ENCODE measurements around the gene ZNF236.

The ZNF236 gene

GRCh38 chr18:76970770-76971559 is 148.6 kb downstream of the ZNF236 start:
- TF ChIP-seq FOXP2 (optimal IDR thresholded peaks at IDR 0.05; ENCODE audit: borderline replicate concordance, extremely low read depth, extremely low read length, insufficient read depth): no peak
- no peak for TF ChIP-seq TAF1 (IDR thresholded peaks at IDR 0.05; ENCODE audit: borderline replicate concordance, insufficient read depth, low read length)
- TF ChIP-seq REST (IDR thresholded peaks at IDR 0.05; ENCODE audit: insufficient read depth in 1 of 2, low read depth in 2 of 2, low read length in 2 of 2): no peak
- TF ChIP-seq SIN3A (IDR thresholded peaks at IDR 0.05; ENCODE audit: borderline replicate concordance, insufficient read depth, low read length): no peak
- TF ChIP-seq POLR2AphosphoS5 (IDR thresholded peaks at IDR 0.05; ENCODE audit: low read depth, low read length): no peak

GRCh38 chr18:76972241-76972640 is 149.9 kb downstream of the ZNF236 start:
- TF ChIP-seq FOXP2 (optimal IDR thresholded peaks at IDR 0.05; ENCODE audit: borderline replicate concordance, extremely low read depth, extremely low read length, insufficient read depth): no peak
- no peak for TF ChIP-seq SIN3A (IDR thresholded peaks at IDR 0.05; ENCODE audit: borderline replicate concordance, insufficient read depth, low read length)
- no peak for TF ChIP-seq POLR2AphosphoS5 (IDR thresholded peaks at IDR 0.05; ENCODE audit: low read depth, low read length)
- TF ChIP-seq REST (IDR thresholded peaks at IDR 0.05; ENCODE audit: insufficient read depth in 1 of 2, low read depth in 2 of 2, low read length in 2 of 2): no peak
- TF ChIP-seq TAF1 (IDR thresholded peaks at IDR 0.05; ENCODE audit: borderline replicate concordance, insufficient read depth, low read length): no peak

- TF ChIP-seq POLR2AphosphoS5 (IDR thresholded peaks at IDR 0.05; ENCODE audit: low read depth, low read length) (no peak), FOXP2 (optimal IDR thresholded peaks at IDR 0.05; ENCODE audit: borderline replicate concordance, extremely low read depth, extremely low read length, insufficient read depth) (no peak), REST (IDR thresholded peaks at IDR 0.05; ENCODE audit: insufficient read depth in 1 of 2, low read depth in 2 of 2, low read length in 2 of 2) (no peak), SIN3A (IDR thresholded peaks at IDR 0.05; ENCODE audit: borderline replicate concordance, insufficient read depth, low read length) (no peak), TAF1 (IDR thresholded peaks at IDR 0.05; ENCODE audit: borderline replicate concordance, insufficient read depth, low read length) (no peak)
These were observed 150.6 kb downstream of the ZNF236 start for GRCh38 chr18:76972846-76973519.

GRCh38 chr18:76973520-76974266 is 151.3 kb downstream of the ZNF236 start:
- TF ChIP-seq POLR2AphosphoS5 (IDR thresholded peaks at IDR 0.05; ENCODE audit: low read depth, low read length) (no peak), FOXP2 (optimal IDR thresholded peaks at IDR 0.05; ENCODE audit: borderline replicate concordance, extremely low read depth, extremely low read length, insufficient read depth) (no peak), TAF1 (IDR thresholded peaks at IDR 0.05; ENCODE audit: borderline replicate concordance, insufficient read depth, low read length) (no peak)

GRCh38 chr18:76974386-76974785 is 152.0 kb downstream of the ZNF236 start:
- no peak for TF ChIP-seq REST (IDR thresholded peaks at IDR 0.05; ENCODE audit: insufficient read depth in 1 of 2, low read depth in 2 of 2, low read length in 2 of 2)
- no peak for TF ChIP-seq TAF1 (IDR thresholded peaks at IDR 0.05; ENCODE audit: borderline replicate concordance, insufficient read depth, low read length)
- no peak for TF ChIP-seq FOXP2 (optimal IDR thresholded peaks at IDR 0.05; ENCODE audit: borderline replicate concordance, extremely low read depth, extremely low read length, insufficient read depth)
- TF ChIP-seq POLR2AphosphoS5 (IDR thresholded peaks at IDR 0.05; ENCODE audit: low read depth, low read length): no peak
- no peak for TF ChIP-seq SIN3A (IDR thresholded peaks at IDR 0.05; ENCODE audit: borderline replicate concordance, insufficient read depth, low read length)
